Uterus (tissue), 4 donors: ENCODE measurements around the gene AGPAT3. TPM values are rescaled to one million over a fixed set of nuclear protein-coding genes. Genes with fewer than 3 reads are reported as not detected.

Source experiments
- DNase-seq, 2 donors: peaks; one replicate each; pipeline ENCODE4 v3.0.0-alpha.2; 2019 to 2020
- H3K27ac ChIP-seq, 2 donors: fragments of 200-600 bp; sonication (generic); 1 replicate in 1 of 2; 2 replicates in 1 of 2; pipeline ENCODE4 v1.5.1; 2016 to 2018
- H3K27me3 ChIP-seq, 2 donors: fragments of 200-600 bp; sonication (generic); one replicate each; pipeline ENCODE4 v1.5.1; 2018 to 2019; ENCODE audit warnings: control low read depth in 1 of 2
- H3K36me3 ChIP-seq, 2 donors: fragments of 200-600 bp; sonication (generic); one replicate each; pipeline ENCODE4 v1.5.1; 2019; ENCODE audit warnings: control low read depth in 1 of 2
- H3K4me1 ChIP-seq, 2 donors: fragments of 200-600 bp; sonication (generic); one replicate each; pipeline ENCODE4 v1.5.1; 2018 to 2019; ENCODE audit warnings: control low read depth in 1 of 2
- H3K4me3 ChIP-seq, 2 donors: fragments of 200-600 bp; sonication (generic); 1 replicate in 1 of 2; 2 replicates in 1 of 2; pipeline ENCODE4 v1.5.1; 2018 to 2019; ENCODE audit warnings: mild to moderate bottlenecking in 1 of 2
- H3K9me3 ChIP-seq, 2 donors: fragments of 200-600 bp; sonication (generic); one replicate each; pipeline ENCODE4 v1.5.1; 2019; ENCODE audit warnings: control low read depth in 1 of 2
- POLR2A ChIP-seq, 2 donors: fragments of 450-650 bp; IDR thresholded peaks; one replicate each; pipeline ENCODE4 v1.6.1; 2016; ENCODE audit warnings: antibody characterized with exemption in 2 of 2, mild to moderate bottlenecking in 1 of 2, moderate library complexity in 1 of 2
- intact Hi-C: fragments of 100-400 bp; cut with DNase I; formaldehyde crosslinking; loops from one replicate; pipeline ENCODE4 v1.15.1; 2023; ENCODE audit warnings: low total_unique reads
- total RNA-seq, 4 donors: library from RNA; depleted of rRNA in 3 of 4; stranded (reverse); fragments of >200 nt in 3 of 4; gene quantifications; one replicate each; pipeline versions ENCODE4 v1.1.0 to v1.2.4, GENCODE V29; 2014 to 2023
- TF ChIP-seq, protein P1 (sequence below), 4 experiments: fragments of 200-600 bp in 2 of 4; fragments of 450-650 bp in 2 of 4; sonication (generic) in 2 of 4; IDR thresholded peaks; one replicate each; pipeline ENCODE4 v1.5.1; 2016 to 2019; ENCODE audit warnings: antibody characterized with exemption in 4 of 4, mild to moderate bottlenecking in 2 of 4, moderate library complexity in 1 of 4
- donor health status: DM: yes; HTN: yes; CAD: no.

Gene AGPAT3
- total RNA-seq, 4 donors from 2014 or later: 6.8 to 43.4 (median 28.4) TPM

- Histone ChIP-seq H3K27me3 (no peaks in the 10 kb centered on the region), H3K36me3 (no peaks in the 10 kb centered on the region), H3K9me3 (no peaks in the 10 kb centered on the region), H3K27ac (no peak overlapping the region), H3K4me1 (no peaks in the 10 kb centered on the region), H3K4me3 (no peak overlapping the region)
- no peak for DNase-seq
- intact Hi-C loops: no loop called here
- TF ChIP-seq POLR2A (IDR thresholded peaks at IDR 0.05): no peak
- TF ChIP-seq, protein P1, sequence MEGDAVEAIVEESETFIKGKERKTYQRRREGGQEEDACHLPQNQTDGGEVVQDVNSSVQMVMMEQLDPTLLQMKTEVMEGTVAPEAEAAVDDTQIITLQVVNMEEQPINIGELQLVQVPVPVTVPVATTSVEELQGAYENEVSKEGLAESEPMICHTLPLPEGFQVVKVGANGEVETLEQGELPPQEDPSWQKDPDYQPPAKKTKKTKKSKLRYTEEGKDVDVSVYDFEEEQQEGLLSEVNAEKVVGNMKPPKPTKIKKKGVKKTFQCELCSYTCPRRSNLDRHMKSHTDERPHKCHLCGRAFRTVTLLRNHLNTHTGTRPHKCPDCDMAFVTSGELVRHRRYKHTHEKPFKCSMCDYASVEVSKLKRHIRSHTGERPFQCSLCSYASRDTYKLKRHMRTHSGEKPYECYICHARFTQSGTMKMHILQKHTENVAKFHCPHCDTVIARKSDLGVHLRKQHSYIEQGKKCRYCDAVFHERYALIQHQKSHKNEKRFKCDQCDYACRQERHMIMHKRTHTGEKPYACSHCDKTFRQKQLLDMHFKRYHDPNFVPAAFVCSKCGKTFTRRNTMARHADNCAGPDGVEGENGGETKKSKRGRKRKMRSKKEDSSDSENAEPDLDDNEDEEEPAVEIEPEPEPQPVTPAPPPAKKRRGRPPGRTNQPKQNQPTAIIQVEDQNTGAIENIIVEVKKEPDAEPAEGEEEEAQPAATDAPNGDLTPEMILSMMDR (IDR thresholded peaks at IDR 0.05): no peak
Measured at GRCh38 chr21:43959231-43960116, 94.5 kb downstream of the AGPAT3 start.

- H3K4me1 ChIP-seq: no peaks in the 10 kb centered on the region
- DNase-seq: no peak
- no peaks in the 10 kb centered on the region for H3K36me3 ChIP-seq
- no peak overlapping the region for H3K27ac ChIP-seq
- TF ChIP-seq, protein P1 (IDR thresholded peaks at IDR 0.05): no peak
- TF ChIP-seq POLR2A (IDR thresholded peaks at IDR 0.05): no peak
- H3K9me3 ChIP-seq: no peaks in the 10 kb centered on the region
- H3K4me3 ChIP-seq: no peak overlapping the region
- H3K27me3 ChIP-seq: no peaks in the 10 kb centered on the region
- intact Hi-C loops: no loop called here
Measured at GRCh38 chr21:43961382-43961909, 96.4 kb downstream of the AGPAT3 start.

DNA sequence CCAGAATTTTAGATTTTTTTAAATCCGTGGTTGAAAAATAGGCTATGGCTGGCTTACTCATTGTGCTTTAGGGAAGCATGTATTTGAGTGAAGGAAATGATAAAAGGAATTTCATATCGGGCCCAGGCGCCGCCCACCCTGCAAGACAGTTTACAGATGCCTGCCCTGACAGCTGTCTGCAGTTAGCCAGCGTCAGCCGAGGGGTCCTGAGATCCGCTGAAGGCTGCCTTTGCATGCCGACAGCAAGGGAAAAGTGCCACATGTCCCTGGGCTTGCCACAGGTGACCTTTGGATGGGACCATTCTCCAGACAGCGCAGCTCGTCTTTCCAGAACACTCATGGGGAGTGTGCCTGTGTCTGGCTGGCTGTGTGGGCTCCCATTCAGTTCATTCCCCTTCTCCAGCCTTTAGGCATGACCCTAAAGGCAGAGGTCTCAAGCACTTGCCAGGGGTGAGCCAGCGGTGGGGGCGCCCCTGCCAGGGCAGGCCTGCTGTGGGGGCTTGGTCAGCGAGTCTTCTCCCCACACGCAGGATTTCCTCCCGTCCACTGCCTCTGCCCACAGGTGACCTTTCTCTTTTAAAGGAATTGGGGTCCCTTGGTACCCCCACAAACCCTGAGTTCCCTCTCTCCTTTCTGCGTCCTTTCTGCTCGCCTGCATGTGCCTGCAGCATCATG, 101.0 kb downstream of the AGPAT3 start:
- TF ChIP-seq, protein P1 (IDR thresholded peaks at IDR 0.05): no peak
- TF ChIP-seq POLR2A (IDR thresholded peaks at IDR 0.05): no peak
- no peaks in the 10 kb centered on the region for H3K4me1 ChIP-seq
- H3K27me3 ChIP-seq: no peaks in the 10 kb centered on the region
- no peak overlapping the region for H3K4me3 ChIP-seq
- no peak for DNase-seq
- H3K27ac ChIP-seq: no peak overlapping the region
- H3K36me3 ChIP-seq: no peaks in the 10 kb centered on the region
- intact Hi-C loops: no loop called here
- H3K9me3 ChIP-seq: no peaks in the 10 kb centered on the region

GRCh38 chr21:43966946-43967512, 102.0 kb downstream of the AGPAT3 start:
- Histone ChIP-seq H3K4me3 (no peak overlapping the region), H3K4me1 (no peaks in the 10 kb centered on the region), H3K36me3 (no peaks in the 10 kb centered on the region), H3K9me3 (no peaks in the 10 kb centered on the region), H3K27me3 (no peaks in the 10 kb centered on the region), H3K27ac (no peak overlapping the region)
- no peak for DNase-seq
- intact Hi-C loops: no loop called here
- TF ChIP-seq, protein P1 (IDR thresholded peaks at IDR 0.05): no peak
- no peak for TF ChIP-seq POLR2A (IDR thresholded peaks at IDR 0.05)
